K562 (cell line): ENCODE results near the gene ELP5. TPM values are rescaled to one million over a fixed set of nuclear protein-coding genes. Genes with fewer than 3 reads are reported as not detected.

Experiments used
- ATAC-seq: fragments of 200-7000 bp; cut with Tn5 transposase; 3 replicates; pipeline ENCODE4 v1.9.1; 2020; ENCODE audit warnings: moderate library complexity
- BruUV-seq: library from RNA; stranded (reverse); fragments of 400-500 nt; replicated peaks from 2 replicates; lab custom pipeline; 2021; lab: Mats Ljungman, UMichigan
- CTCF ChIA-PET: fragments of 300-600 bp; formaldehyde crosslinking; extraction: SDS; loops from one replicate; lab custom pipeline; 2021; ENCODE audit warnings: low intra/inter-chr PET ratio; lab: Yijun Ruan, JAX
- POLR2A ChIA-PET: fragments of 300-600, 350-650 bp; sonication (Branson Sonifier 250); formaldehyde crosslinking; extraction: SDS; loops from one replicate; lab custom pipeline; 2021; ENCODE audit warnings: antibody characterized with exemption, inconsistent platforms; lab: Yijun Ruan, JAX
- DNase-seq, 4 experiments: peaks; one replicate each; pipeline versions ENCODE4 v3.0.0 to v3.0.0-alpha.2; 2011 to 2018; ENCODE audit warnings: low spot score in 3 of 4, mixed read lengths in 3 of 4; ENCODE audit errors: extremely low read depth in 1 of 4
- FAIRE-seq: peaks from 2 replicates; lab custom pipeline; 2011; peaks lifted over from hg19 to GRCh38; lab: Jason Lieb, UNC
- H2AFZ ChIP-seq: 2 replicates; pipeline ENCODE4 v1.6.0; 2011; ENCODE audit warnings: low read depth, low read length, control low read depth, inconsistent platforms
- H3K27ac ChIP-seq: fragments of 200-600 bp; 3 replicates; pipeline ENCODE4 v1.8.0; 2011; ENCODE audit warnings: low read depth, mild to moderate bottlenecking, control low read depth, inconsistent platforms, low read length, moderate library complexity, mixed read lengths; ENCODE audit errors: extremely low read depth
- H3K27me3 ChIP-seq, 2 experiments: fragments of 300-600 bp in 1 of 2; 2 replicates in 1 of 2; 3 replicates in 1 of 2; pipeline versions ENCODE4 v1.6.0 to v1.8.0; 2011; ENCODE audit warnings: inconsistent platforms in 2 of 2, low read length in 2 of 2, mild to moderate bottlenecking in 1 of 2, mixed read lengths in 1 of 2, moderate library complexity in 1 of 2; ENCODE audit not compliant: control insufficient read depth in 2 of 2, insufficient read depth in 2 of 2
- H3K36me3 ChIP-seq: fragments of 300-600 bp; 3 replicates; pipeline ENCODE4 v1.8.0; 2011; ENCODE audit warnings: mild to moderate bottlenecking, low read length, inconsistent platforms; ENCODE audit not compliant: control insufficient read depth, insufficient read depth
- H3K4me1 ChIP-seq, 2 experiments: fragments of 200-600 bp in 1 of 2; replicated peaks in 1 of 2; 2 replicates in 1 of 2; 3 replicates in 1 of 2; pipeline versions ENCODE4 v1.5.1 to v1.8.0; 2011; ENCODE audit warnings: inconsistent platforms in 2 of 2, low read length in 2 of 2, mild to moderate bottlenecking in 1 of 2, mixed read lengths in 1 of 2, moderate library complexity in 1 of 2; ENCODE audit not compliant: control insufficient read depth in 2 of 2, insufficient read depth in 2 of 2
- H3K4me2 ChIP-seq: 2 replicates; pipeline ENCODE4 v1.6.1; 2011; ENCODE audit warnings: low read length, control low read depth, inconsistent platforms, mixed read lengths; ENCODE audit not compliant: insufficient read depth
- H3K4me3 ChIP-seq: fragments of 200-600 bp; sonication (generic), shearing (Covaris generic); 2 replicates; pipeline ENCODE4 v1.5.1; 2016; ENCODE audit warnings: control low read depth, inconsistent platforms
- H3K79me2 ChIP-seq: fragments of 200-600 bp; 3 replicates; pipeline ENCODE4 v1.8.0; 2011; ENCODE audit warnings: low read length, inconsistent platforms; ENCODE audit not compliant: control insufficient read depth, insufficient read depth
- H3K9ac ChIP-seq, 2 experiments: 2 replicates each; pipeline versions ENCODE4 v1.6.0 to v1.6.1; 2011; ENCODE audit warnings: low read depth in 2 of 2, low read length in 2 of 2, control low read depth in 1 of 2, inconsistent platforms in 1 of 2, mild to moderate bottlenecking in 1 of 2, mixed read lengths in 1 of 2; ENCODE audit not compliant: insufficient read depth in 1 of 2
- H3K9me1 ChIP-seq: one replicate; pipeline ENCODE4 v1.6.0; 2011; ENCODE audit warnings: inconsistent platforms, mild to moderate bottlenecking, low read length, moderate library complexity; ENCODE audit not compliant: control insufficient read depth, insufficient read depth
- H3K9me3 ChIP-seq: replicated peaks from 2 replicates; pipeline ENCODE4 v1.5.1; 2011; ENCODE audit warnings: low read depth, low read length, inconsistent platforms; ENCODE audit not compliant: control insufficient read depth, insufficient read depth
- H4K20me1 ChIP-seq: replicated peaks from 2 replicates; pipeline ENCODE4 v1.6.1; 2011; ENCODE audit warnings: low read length, inconsistent platforms, mixed read lengths; ENCODE audit not compliant: control insufficient read depth, insufficient read depth
- BMI1 ChIP-seq: fragments of 150-350 bp; IDR thresholded peaks from 2 replicates; pipeline ENCODE4 v1.6.1; 2014; ENCODE audit warnings: low read length
- BRD4 ChIP-seq: fragments of 200-600 bp; sonication (generic); IDR thresholded peaks from 2 replicates; pipeline ENCODE4 v1.6.1; 2017; ENCODE audit warnings: inconsistent platforms
- CBX8 ChIP-seq: fragments of 200-600 bp; sonication (generic); IDR thresholded peaks from 2 replicates; pipeline ENCODE4 v1.6.1; 2012; ENCODE audit warnings: borderline replicate concordance, mixed run types, low read depth, mild to moderate bottlenecking, moderate library complexity, mixed read lengths, low read length, control low read depth, inconsistent platforms; ENCODE audit not compliant: poor library complexity, severe bottlenecking; ENCODE audit errors: extremely low read depth
- CHD1 ChIP-seq: fragments of 200-600 bp; sonication (generic); IDR thresholded peaks from one replicate; pipeline ENCODE4 v1.6.1; 2012; ENCODE audit warnings: mild to moderate bottlenecking, moderate library complexity, low read length, inconsistent platforms
- CREB3 ChIP-seq: fragments of 450-650 bp; conservative IDR thresholded peaks from 2 replicates; pipeline ENCODE4 v1.6.1; 2016; ENCODE audit warnings: missing genetic modification characterization, low read depth, mild to moderate bottlenecking, missing compliant biosample characterization, moderate library complexity
- CREM ChIP-seq: IDR thresholded peaks from 2 replicates; pipeline ENCODE4 v1.6.1; 2014; ENCODE audit warnings: antibody characterized with exemption, low read depth
- DDX20 ChIP-seq: fragments of 450-650 bp; IDR thresholded peaks from 2 replicates; pipeline ENCODE4 v1.6.1; 2016; ENCODE audit warnings: missing genetic modification characterization, low read depth, mild to moderate bottlenecking, missing compliant biosample characterization, moderate library complexity
- FOXJ3 ChIP-seq: sonication (generic); formaldehyde crosslinking; IDR thresholded peaks from 2 replicates; pipeline ENCODE4 v1.4.0; 2020; ENCODE audit warnings: mild to moderate bottlenecking, missing genetic modification reagents
- HCFC1 ChIP-seq: IDR thresholded peaks from 2 replicates; pipeline ENCODE4 v1.6.1; 2012; ENCODE audit warnings: low read depth, low read length, improper control_type of control experiment
- HDAC1 ChIP-seq, 2 experiments: fragments of 450-650 bp; IDR thresholded peaks; 2 replicates each; pipeline ENCODE4 v1.6.1; 2016 to 2017; ENCODE audit warnings: inconsistent platforms in 1 of 2, mild to moderate bottlenecking in 1 of 2, moderate library complexity in 1 of 2
- NEUROD1 ChIP-seq: fragments of 150-350 bp; IDR thresholded peaks from 2 replicates; pipeline ENCODE4 v1.6.1; 2014; ENCODE audit warnings: borderline replicate concordance, low read length, low read depth; ENCODE audit not compliant: partially characterized antibody
- PHF21A ChIP-seq: fragments of 450-650 bp; IDR thresholded peaks from 2 replicates; pipeline ENCODE4 v1.6.1; 2017; ENCODE audit warnings: low read depth, borderline replicate concordance
- PKNOX1 ChIP-seq: fragments of 450-650 bp; IDR thresholded peaks from 2 replicates; pipeline ENCODE4 v1.6.1; 2016
- SMARCE1 ChIP-seq: fragments of 450-650 bp; IDR thresholded peaks from 2 replicates; pipeline ENCODE4 v1.7.1; 2016; ENCODE audit warnings: mild to moderate bottlenecking
- SP2 ChIP-seq: IDR thresholded peaks from 2 replicates; pipeline ENCODE4 v1.6.1; 2011; ENCODE audit warnings: mild to moderate bottlenecking, low read depth, low read length, moderate library complexity; ENCODE audit not compliant: poor library complexity, severe bottlenecking; ENCODE audit errors: extremely low read depth
- ZNF121 ChIP-seq: sonication (generic); formaldehyde crosslinking; conservative IDR thresholded peaks from 2 replicates; pipeline ENCODE4 v1.8.0; 2022; ENCODE audit warnings: missing genetic modification reagents
- ZNF280A ChIP-seq: fragments of 450-650 bp; IDR thresholded peaks from 2 replicates; pipeline ENCODE4 v1.6.1; 2018; ENCODE audit warnings: mild to moderate bottlenecking, low read depth; ENCODE audit not compliant: partially characterized antibody
- ZNF785 ChIP-seq: fragments of 250-450 bp; sonication (Bioruptor Pico); IDR thresholded peaks from 2 replicates; pipeline ENCODE4 v1.4.0; 2020; ENCODE audit warnings: mild to moderate bottlenecking
- WGBS: fragments of 100-300 bp; shearing (Covaris generic); methylation state at CpG from one replicate; pipeline ENCODE4 v1.1.6; 2016; ENCODE audit warnings: low coverage, mixed read lengths; ENCODE audit not compliant: insufficient coverage; ENCODE audit errors: missing lambda C conversion rate; 5-methylcytosine and 5-hydroxymethylcytosine counted together
- in situ Hi-C: fragments of 300-500 bp; cut with MboI; formaldehyde crosslinking; loops from 4 replicates; pipeline ENCODE4 v1.15.0; 2018; ENCODE audit warnings: inconsistent platforms, mixed read lengths
- intact Hi-C: fragments of 100-400 bp; cut with micrococcal nuclease; formaldehyde crosslinking; loops from 2 replicates; pipeline ENCODE4 v1.14.2; 2022
- polyA plus RNA-seq, 8 experiments: library from polyadenylated mRNA; depleted of rRNA in 4 of 8; stranded (reverse) in 5 of 8; unstranded in 3 of 8; fragments of >200 nt; fragmentation: Nextera tagmentation in 2 of 8; fragmentation: Illumina TruSeq in 1 of 8; extraction: Ambion mirVana in 2 of 8; extraction: Trizol in 1 of 8; gene quantifications; 2 replicates each; pipeline versions ENCODE4 v1.2.1 to v1.2.3, GENCODE V29; 2011 to 2014; ENCODE audit warnings: inconsistent platforms in 1 of 8, missing spikeins in 1 of 8
- total RNA-seq, 7 experiments: library from RNA; depleted of rRNA in 6 of 7; stranded (reverse); fragments of >200 nt in 6 of 7; fragmentation: Illumina TruSeq in 2 of 7; extraction: Trizol in 2 of 7; gene quantifications; 2 replicates each; pipeline versions ENCODE4 v1.2.1 to v1.2.3, GENCODE V29; 2011 to 2021; ENCODE audit warnings: low replicate concordance in 1 of 7

The ELP5 gene
- total and polyA plus RNA-seq, 9 of the 15 experiments (the other 6 are each of a cell fraction or from before 2014, with no cell fraction given): 25.7 to 77.9 (median 52.9) TPM

GRCh38 chr17:7306911-7307685 lies 55.1 kb downstream of the ELP5 start, which contains the start of gene EIF5A:
Gene EIF5A, plus strand, starts transcription at chr17:7307628. Its CDS starts 2,008 bp downstream, at chr17:7309636.
- peaks cover 35% of the 10 kb centered on the region for H4K20me1 ChIP-seq
- no TSS peak for BruUV-seq
- peak within 1 kb of the TSS; percentile 78 for H2AFZ ChIP-seq
- H3K4me3 ChIP-seq: peak within 1 kb of the TSS; percentile 96
- intact Hi-C loops (no loop called here), in situ Hi-C loops (no loop called here)
- peaks cover 17 to 20% of the 10 kb centered on the region in 2 experiments for H3K4me1 ChIP-seq
- peaks cover 36% of the 10 kb centered on the region for H3K36me3 ChIP-seq
- under 1% methylated on average over 46 of the region's 64 CpGs for WGBS
- H3K79me2 ChIP-seq: peaks cover 43% of the 10 kb centered on the region
- DNase-seq: peak; percentile 90 to 98 (median 94)
- H3K9me3 ChIP-seq: no peaks in the 10 kb centered on the region
- H3K9ac ChIP-seq: peak within 1 kb of the TSS; percentile 99
- FAIRE-seq: peak; percentile 100
- peaks cover 8% of the 10 kb centered on the region for H3K9me1 ChIP-seq
- no peaks in the 10 kb centered on the region for H3K27me3 ChIP-seq
- ChIA-PET POLR2A (no interaction called here), CTCF (interaction anchor here (0.7 kb wide), 1 partner anchor 55 kb away, joined by 3 read pairs; the partner anchor contains the start of gene ELP5)
- ATAC-seq: peak; percentile 88
- H3K4me2 ChIP-seq: peak within 1 kb of the TSS; percentile 97
- peak within 1 kb of the TSS; percentile 93 for H3K27ac ChIP-seq
- TF ChIP-seq ZNF785 (CRISPR knock-in tag): no peak
- no peak for TF ChIP-seq CREB3
- TF ChIP-seq CREM: peak; percentile 85
- TF ChIP-seq ZNF280A: no peak
- TF ChIP-seq BRD4: no peak
- TF ChIP-seq SP2: peak; percentile 80
- TF ChIP-seq DDX20 (tag): no peak
- TF ChIP-seq CBX8: no peak
- TF ChIP-seq CHD1: no peak
- TF ChIP-seq PHF21A: no peak
- TF ChIP-seq HCFC1: peak; percentile 75
- TF ChIP-seq PKNOX1: peak; percentile 88
- no peak for TF ChIP-seq SMARCE1
- no peak for TF ChIP-seq FOXJ3 (CRISPR knock-in tag)
- no peak for TF ChIP-seq BMI1
- TF ChIP-seq HDAC1 (IDR thresholded peaks at IDR 0.05): peak in 1 of 2 experiments; percentile 70; a peak in 2 of 4 replicates
- TF ChIP-seq NEUROD1: no peak
- TF ChIP-seq ZNF121 (CRISPR knock-in tag): no peak
